Measurements from ENCODE around the gene UBE2E1. TPM values are rescaled to one million over a fixed set of nuclear protein-coding genes. Genes with fewer than 3 reads are reported as not detected.
A peak's percentile ranks its signal among the peaks of the same experiment; 100 is the strongest.

UBE2E1 gene
- total RNA-seq, 3 donors from 2014 or later (not counting 1 experiment from before 2014, with no cell fraction given), result 80.0 to 89.5 (median 86.9) TPM

DNA sequence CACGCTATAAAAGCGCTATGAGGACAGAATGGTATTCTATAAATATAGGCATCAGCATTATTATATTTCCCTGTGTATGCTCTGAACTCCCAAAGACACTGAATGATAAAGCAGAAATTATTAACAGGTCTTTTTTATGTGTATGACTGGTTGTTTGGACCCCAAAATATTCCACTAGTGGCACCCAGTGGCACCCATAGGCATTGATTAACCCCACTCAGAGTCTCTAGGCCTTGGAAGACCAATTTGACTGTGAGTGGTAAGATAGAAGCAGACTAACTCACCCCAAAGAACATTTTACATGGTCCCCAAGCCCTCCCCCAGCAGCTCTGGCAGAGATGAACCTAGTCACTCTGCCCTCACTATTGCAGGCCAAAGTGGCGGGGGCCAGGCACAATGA is 45.4 kb upstream of the UBE2E1 start:
- peaks cover 44 to 47% of the 10 kb centered on the region in 2 donors for H3K4me1 Mint-ChIP-seq
- no peak for DNase-seq
- no peaks in the 10 kb centered on the region for H3K27me3 Mint-ChIP-seq (ENCODE audit: low read depth in 2 of 2)
- Histone ChIP-seq H3K9me3 (ENCODE audit: control insufficient read depth, insufficient read depth, low read length) (no peaks in the 10 kb centered on the region), H3K27ac (ENCODE audit: low read length) (no peak overlapping the region), H3K4me1 (ENCODE audit: control insufficient read depth, insufficient read depth, low read length) (peaks cover 38% of the 10 kb centered on the region), H3K36me3 (ENCODE audit: control insufficient read depth, insufficient read depth, low read length) (no peaks in the 10 kb centered on the region), H3K27me3 (ENCODE audit: control insufficient read depth, insufficient read depth, low read length) (no peaks in the 10 kb centered on the region), H3K4me3 (ENCODE audit: low read length) (no peak overlapping the region)
- TF ChIP-seq, protein P1, sequence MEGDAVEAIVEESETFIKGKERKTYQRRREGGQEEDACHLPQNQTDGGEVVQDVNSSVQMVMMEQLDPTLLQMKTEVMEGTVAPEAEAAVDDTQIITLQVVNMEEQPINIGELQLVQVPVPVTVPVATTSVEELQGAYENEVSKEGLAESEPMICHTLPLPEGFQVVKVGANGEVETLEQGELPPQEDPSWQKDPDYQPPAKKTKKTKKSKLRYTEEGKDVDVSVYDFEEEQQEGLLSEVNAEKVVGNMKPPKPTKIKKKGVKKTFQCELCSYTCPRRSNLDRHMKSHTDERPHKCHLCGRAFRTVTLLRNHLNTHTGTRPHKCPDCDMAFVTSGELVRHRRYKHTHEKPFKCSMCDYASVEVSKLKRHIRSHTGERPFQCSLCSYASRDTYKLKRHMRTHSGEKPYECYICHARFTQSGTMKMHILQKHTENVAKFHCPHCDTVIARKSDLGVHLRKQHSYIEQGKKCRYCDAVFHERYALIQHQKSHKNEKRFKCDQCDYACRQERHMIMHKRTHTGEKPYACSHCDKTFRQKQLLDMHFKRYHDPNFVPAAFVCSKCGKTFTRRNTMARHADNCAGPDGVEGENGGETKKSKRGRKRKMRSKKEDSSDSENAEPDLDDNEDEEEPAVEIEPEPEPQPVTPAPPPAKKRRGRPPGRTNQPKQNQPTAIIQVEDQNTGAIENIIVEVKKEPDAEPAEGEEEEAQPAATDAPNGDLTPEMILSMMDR (IDR thresholded peaks at IDR 0.05), result no peak
- peak overlapping the region; percentile 53 for H3K4me3 Mint-ChIP-seq
- peak in 1 of 3 donors; percentile 4 for ATAC-seq
- H3K27ac Mint-ChIP-seq, result peak overlapping the region in 1 of 2 donors; percentile 37
- no peaks in the 10 kb centered on the region for H3K36me3 Mint-ChIP-seq
- 78% methylated on average over 1 of the region's 3 CpGs for WGBS (ENCODE audit: insufficient coverage)
- intact Hi-C loops (cut with micrococcal nuclease), result no loop called here
- H3K9me3 Mint-ChIP-seq, result no peaks in the 10 kb centered on the region

DNA sequence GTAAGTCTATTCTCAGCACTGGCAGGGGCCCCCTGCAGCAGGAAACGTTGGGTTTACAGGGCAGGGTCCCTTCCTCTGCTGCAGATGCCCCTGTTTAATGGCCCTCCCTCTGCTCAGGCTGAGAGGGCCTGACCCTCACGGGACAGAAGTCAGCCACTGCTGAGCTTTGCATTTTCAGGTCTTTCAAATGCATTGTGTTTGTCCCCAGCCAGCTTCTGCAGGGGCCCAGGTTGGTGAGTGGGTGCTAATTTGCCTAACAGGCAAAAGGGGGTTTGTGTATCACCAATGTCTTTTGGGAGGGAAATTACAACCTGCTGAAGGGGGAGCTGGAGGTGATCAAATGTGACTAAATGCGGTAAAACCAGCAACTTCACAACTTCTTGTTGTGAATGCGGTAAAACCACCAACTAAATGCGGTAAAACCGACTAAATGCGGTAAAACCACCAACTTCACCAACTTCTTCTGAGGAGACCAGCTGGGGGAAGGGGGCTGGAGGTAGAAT is 44.8 kb upstream of the UBE2E1 start:
- Histone ChIP-seq H3K27ac (ENCODE audit: low read length) (no peak overlapping the region), H3K4me1 (ENCODE audit: control insufficient read depth, insufficient read depth, low read length) (peaks cover 38% of the 10 kb centered on the region), H3K36me3 (ENCODE audit: control insufficient read depth, insufficient read depth, low read length) (no peaks in the 10 kb centered on the region), H3K27me3 (ENCODE audit: control insufficient read depth, insufficient read depth, low read length) (no peaks in the 10 kb centered on the region), H3K9me3 (ENCODE audit: control insufficient read depth, insufficient read depth, low read length) (no peaks in the 10 kb centered on the region), H3K4me3 (ENCODE audit: low read length) (no peak overlapping the region)
- no peaks in the 10 kb centered on the region for H3K9me3 Mint-ChIP-seq
- peak; percentile 25 to 33 (median 30) for ATAC-seq
- peak in 1 of 2 donors; percentile 14 for DNase-seq
- peaks cover 44 to 47% of the 10 kb centered on the region in 2 donors for H3K4me1 Mint-ChIP-seq
- intact Hi-C loops (cut with micrococcal nuclease), result no loop called here
- no peaks in the 10 kb centered on the region for H3K27me3 Mint-ChIP-seq (ENCODE audit: low read depth in 2 of 2)
- peak overlapping the region in 1 of 2 donors; percentile 37 for H3K27ac Mint-ChIP-seq
- TF ChIP-seq, protein P1 (IDR thresholded peaks at IDR 0.05), result no peak
- no peaks in the 10 kb centered on the region for H3K36me3 Mint-ChIP-seq
- peak overlapping the region; percentile 53 for H3K4me3 Mint-ChIP-seq
- 5% methylated on average over 4 of the region's 7 CpGs for WGBS (ENCODE audit: insufficient coverage)

DNA sequence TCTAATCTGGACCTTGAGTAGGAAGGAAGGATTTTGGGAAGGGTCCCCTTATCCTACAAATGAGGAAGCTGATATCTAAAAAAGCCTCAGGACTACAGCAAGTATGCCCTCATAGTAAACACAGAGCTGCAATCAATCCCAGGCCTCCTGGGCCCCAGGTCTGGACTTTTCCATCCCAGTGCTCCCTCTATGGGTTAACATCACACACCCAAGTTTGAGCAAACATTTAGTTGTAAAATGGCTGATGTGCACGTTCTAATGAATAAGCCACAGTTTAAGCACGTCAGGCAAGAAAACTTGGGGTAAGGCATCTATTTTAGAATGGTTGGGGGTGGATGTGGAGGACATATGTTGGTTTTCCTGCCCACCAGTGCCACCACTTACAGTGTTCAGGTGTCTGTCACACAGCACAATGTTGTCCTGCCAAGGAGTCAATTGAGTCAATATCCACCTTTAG is 44.3 kb upstream of the UBE2E1 start:
- H3K9me3 Mint-ChIP-seq, result no peaks in the 10 kb centered on the region
- H3K4me3 ChIP-seq (ENCODE audit: low read length), result no peak overlapping the region
- TF ChIP-seq, protein P1 (IDR thresholded peaks at IDR 0.05), result no peak
- peaks cover 44 to 47% of the 10 kb centered on the region in 2 donors for H3K4me1 Mint-ChIP-seq
- H3K36me3 ChIP-seq (ENCODE audit: control insufficient read depth, insufficient read depth, low read length), result no peaks in the 10 kb centered on the region
- H3K4me1 ChIP-seq (ENCODE audit: control insufficient read depth, insufficient read depth, low read length), result peaks cover 38% of the 10 kb centered on the region
- H3K4me3 Mint-ChIP-seq, result peak overlapping the region; percentile 21
- intact Hi-C loops (cut with micrococcal nuclease), result no loop called here
- ATAC-seq (peak in 1 of 3 donors; percentile 24), DNase-seq (peak in 1 of 2 donors; percentile 38)
- no peaks in the 10 kb centered on the region for H3K27me3 Mint-ChIP-seq (ENCODE audit: low read depth in 2 of 2)
- H3K36me3 Mint-ChIP-seq, result no peaks in the 10 kb centered on the region
- H3K27ac ChIP-seq (ENCODE audit: low read length), result no peak overlapping the region
- H3K27ac Mint-ChIP-seq, result peak overlapping the region in 1 of 2 donors; percentile 37
- no peaks in the 10 kb centered on the region for H3K27me3 ChIP-seq (ENCODE audit: control insufficient read depth, insufficient read depth, low read length)
- no peaks in the 10 kb centered on the region for H3K9me3 ChIP-seq (ENCODE audit: control insufficient read depth, insufficient read depth, low read length)
- 49% methylated on average over 2 of the region's 2 CpGs for WGBS (ENCODE audit: insufficient coverage)

DNA sequence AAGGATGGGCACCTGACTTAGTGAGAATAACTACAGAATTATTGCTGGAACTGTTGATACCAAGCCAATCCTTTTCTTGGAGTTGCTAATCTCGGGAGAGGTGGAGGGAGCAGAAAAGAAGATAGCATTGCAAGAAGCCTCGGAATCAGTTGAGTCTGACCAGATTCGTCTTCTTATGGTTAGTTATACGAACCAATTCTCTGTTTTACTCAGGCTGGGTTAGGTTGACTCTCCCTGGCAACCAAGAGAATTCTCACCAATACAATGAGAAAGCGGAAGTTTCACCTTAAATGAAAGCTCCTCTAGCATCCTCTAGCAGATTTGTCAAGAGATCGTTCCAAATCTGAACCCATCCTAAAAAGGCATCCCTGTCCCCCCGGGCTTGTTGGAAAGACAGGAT is 43.5 kb upstream of the UBE2E1 start:
- ATAC-seq, result no peak
- no peaks in the 10 kb centered on the region for H3K36me3 ChIP-seq (ENCODE audit: control insufficient read depth, insufficient read depth, low read length)

More for the DNA sequence above, 43.5 kb upstream of the UBE2E1 start:
- Mint-ChIP-seq H3K4me1 (peaks cover 44 to 47% of the 10 kb centered on the region in 2 donors), H3K36me3 (no peaks in the 10 kb centered on the region), H3K4me3 (no peak overlapping the region), H3K27me3 (ENCODE audit: low read depth in 2 of 2) (no peaks in the 10 kb centered on the region), H3K9me3 (no peaks in the 10 kb centered on the region), H3K27ac (no peak overlapping the region)
- Histone ChIP-seq H3K4me1 (ENCODE audit: control insufficient read depth, insufficient read depth, low read length) (peaks cover 38% of the 10 kb centered on the region), H3K9me3 (ENCODE audit: control insufficient read depth, insufficient read depth, low read length) (no peaks in the 10 kb centered on the region), H3K27ac (ENCODE audit: low read length) (no peak overlapping the region), H3K27me3 (ENCODE audit: control insufficient read depth, insufficient read depth, low read length) (no peaks in the 10 kb centered on the region), H3K4me3 (ENCODE audit: low read length) (no peak overlapping the region)
- intact Hi-C loops (cut with micrococcal nuclease), result no loop called here
- TF ChIP-seq, protein P1 (IDR thresholded peaks at IDR 0.05), result no peak
- WGBS (ENCODE audit: insufficient coverage), result 74% methylated on average over 7 of the region's 7 CpGs
- peak in 1 of 2 donors; percentile 27 for DNase-seq

Measured in natural killer cell (primary cell).